WTC11 (cell line): Measurements from ENCODE around the gene SRSF2. TPM values are rescaled to one million over a fixed set of nuclear protein-coding genes. Genes with fewer than 3 reads are reported as not detected.

Experiments used
- ATAC-seq: fragments of 200-7000 bp; cut with Tn5 transposase; 2 replicates; pipeline ENCODE4 v1.10.0; 2021; ENCODE audit warnings: mild to moderate bottlenecking, moderate library complexity
- CTCF ChIA-PET: fragments of 300-600 bp; sonication (Branson Sonifier 250); formaldehyde crosslinking; loops from one replicate; lab custom pipeline; 2021; ENCODE audit warnings: antibody characterized with exemption; lab: Charles Lee
- POLR2A ChIA-PET: fragments of 350-600 bp; sonication (Branson Sonifier 250); formaldehyde crosslinking; loops from one replicate; lab custom pipeline; 2021; ENCODE audit warnings: antibody characterized with exemption; lab: Charles Lee
- DNase-seq: peaks from one replicate; pipeline ENCODE4 v3.0.0; 2021; ENCODE audit warnings: low spot score
- H3K27ac Mint-ChIP-seq: 2 replicates; pipeline ENCODE4 v1.8.0; 2021; ENCODE audit warnings: mixed read lengths
- H3K27me3 Mint-ChIP-seq: 2 replicates; pipeline ENCODE4 v1.8.0; 2021; ENCODE audit warnings: low read depth, mild to moderate bottlenecking, moderate library complexity, mixed read lengths
- H3K36me3 Mint-ChIP-seq: 2 replicates; pipeline ENCODE4 v1.8.0; 2021; ENCODE audit warnings: mixed read lengths
- H3K4me1 Mint-ChIP-seq: 2 replicates; pipeline ENCODE4 v1.8.0; 2022; ENCODE audit warnings: mixed read lengths
- H3K4me3 Mint-ChIP-seq: 2 replicates; pipeline ENCODE4 v1.8.0; 2021; ENCODE audit warnings: mild to moderate bottlenecking, moderate library complexity, mixed read lengths
- H3K9me3 Mint-ChIP-seq: 2 replicates; pipeline ENCODE4 v1.8.0; 2021; ENCODE audit warnings: mixed read lengths
- ARID4B ChIP-seq: sonication (generic); formaldehyde crosslinking; IDR thresholded peaks from 2 replicates; pipeline ENCODE4 v1.8.0; 2023; ENCODE audit warnings: missing genetic modification reagents, mild to moderate bottlenecking, borderline replicate concordance
- CREM ChIP-seq: sonication (generic); formaldehyde crosslinking; IDR thresholded peaks from 2 replicates; pipeline ENCODE4 v1.8.1; 2022; ENCODE audit warnings: mild to moderate bottlenecking, missing genetic modification reagents, moderate library complexity
- E2F4 ChIP-seq: sonication (generic); formaldehyde crosslinking; IDR thresholded peaks from 2 replicates; pipeline ENCODE4 v1.8.1; 2022; ENCODE audit warnings: low read depth, mild to moderate bottlenecking, moderate library complexity, missing genetic modification reagents, borderline replicate concordance
- ELF4 ChIP-seq: sonication (generic); formaldehyde crosslinking; IDR thresholded peaks from 2 replicates; pipeline ENCODE4 v1.8.1; 2022; ENCODE audit warnings: low read depth, mild to moderate bottlenecking, moderate library complexity, missing genetic modification reagents
- ERG ChIP-seq: fragments of 250-450 bp; sonication (Bioruptor Pico); IDR thresholded peaks from 2 replicates; pipeline ENCODE4 v1.8.0; 2021; ENCODE audit warnings: mild to moderate bottlenecking
- FOXK1 ChIP-seq: sonication (generic); formaldehyde crosslinking; IDR thresholded peaks from 2 replicates; pipeline ENCODE4 v1.8.0; 2022; ENCODE audit warnings: mild to moderate bottlenecking, moderate library complexity, missing genetic modification reagents
- FOXP4 ChIP-seq: sonication (generic); formaldehyde crosslinking; IDR thresholded peaks from 2 replicates; pipeline ENCODE4 v1.8.0; 2022; ENCODE audit warnings: mild to moderate bottlenecking, missing genetic modification reagents
- HMGXB4 ChIP-seq: sonication (generic); formaldehyde crosslinking; IDR thresholded peaks from 2 replicates; pipeline ENCODE4 v1.8.1; 2023; ENCODE audit warnings: mild to moderate bottlenecking, moderate library complexity, missing genetic modification reagents
- MAX ChIP-seq: sonication (generic); formaldehyde crosslinking; IDR thresholded peaks from 2 replicates; pipeline ENCODE4 v1.8.0; 2022; ENCODE audit warnings: mild to moderate bottlenecking, missing genetic modification reagents
- NFE2L1 ChIP-seq: sonication (generic); formaldehyde crosslinking; IDR thresholded peaks from 2 replicates; pipeline ENCODE4 v1.8.1; 2023; ENCODE audit warnings: missing genetic modification reagents
- PRDM15 ChIP-seq: sonication (generic); formaldehyde crosslinking; IDR thresholded peaks from 2 replicates; pipeline ENCODE4 v1.8.0; 2022; ENCODE audit warnings: missing genetic modification reagents
- SP1 ChIP-seq: sonication (generic); formaldehyde crosslinking; conservative IDR thresholded peaks from 2 replicates; pipeline ENCODE4 v1.8.1; 2022; ENCODE audit warnings: missing genetic modification reagents
- USF2 ChIP-seq: sonication (generic); formaldehyde crosslinking; IDR thresholded peaks from 2 replicates; pipeline ENCODE4 v1.8.1; 2023; ENCODE audit warnings: mild to moderate bottlenecking, missing genetic modification reagents, moderate library complexity
- ZNF263 ChIP-seq: sonication (generic); formaldehyde crosslinking; IDR thresholded peaks from 2 replicates; pipeline ENCODE4 v1.8.1; 2022; ENCODE audit warnings: low read depth, mild to moderate bottlenecking, moderate library complexity, missing genetic modification reagents
- ZNF425 ChIP-seq: fragments of 250-450 bp; sonication (Bioruptor Pico); conservative IDR thresholded peaks from 2 replicates; pipeline ENCODE4 v1.9.0; 2021; ENCODE audit warnings: mild to moderate bottlenecking
- ZNF671 ChIP-seq: fragments of 250-450 bp; sonication (Bioruptor Pico); IDR thresholded peaks from 2 replicates; pipeline ENCODE4 v1.8.0; 2021; ENCODE audit warnings: mild to moderate bottlenecking
- total RNA-seq: library from RNA; stranded (reverse); gene quantifications from 3 replicates; pipeline ENCODE4 v1.2.3, GENCODE V29; 2021

Gene SRSF2
- total RNA-seq, 1 experiment from 2014 or later = 355 TPM

- Mint-ChIP-seq H3K4me1 (peaks cover 40% of the 10 kb centered on the region), H3K27me3 (no peaks in the 10 kb centered on the region), H3K36me3 (peaks cover 49% of the 10 kb centered on the region), H3K9me3 (no peaks in the 10 kb centered on the region), H3K4me3 (peak within 1 kb of the TSS; percentile 89), H3K27ac (peak within 1 kb of the TSS; percentile 99)
- DNase-seq (peak; percentile 93), ATAC-seq (peak; percentile 66)
- ChIA-PET CTCF (interaction anchor here (0.6 to 1.5 kb wide), 3 partner anchors 10 to 156 kb away, joined by 3 to 4 read pairs (median 4); no protein-coding TSS in a partner anchor), POLR2A (interaction anchor here (0.5 to 3.1 kb wide), 3 partner anchors 10 to 687 kb away, joined by 3 to 28 read pairs (median 4); partner anchors contain the start of genes JMJD6 and METTL23)
- peak; percentile 29 for TF ChIP-seq HMGXB4 (CRISPR knock-in tag)
- TF ChIP-seq USF2 = peak; percentile 98
- peak; percentile 57; the same call in 1 of the 2 replicates for TF ChIP-seq FOXK1
- no peak for TF ChIP-seq ERG (CRISPR knock-in tag)
- TF ChIP-seq ELF4 (CRISPR knock-in tag) = 0 out of 2 replicates have a peak, but pooled peaks have one; percentile 31
- TF ChIP-seq SP1 (CRISPR knock-in tag) = peak; percentile 40; the same call in 1 of the 2 replicates
- TF ChIP-seq NFE2L1 (CRISPR knock-in tag) = peak; percentile 12; the same call in 1 of the 2 replicates
- TF ChIP-seq PRDM15 (CRISPR knock-in tag) = 0 out of 2 replicates have a peak, but pooled peaks have one; percentile 16
- TF ChIP-seq MAX (CRISPR knock-in tag) = peak; percentile 82
- no peak for TF ChIP-seq ZNF671 (CRISPR knock-in tag)
- 0 out of 2 replicates have a peak, but pooled peaks have one; percentile 39 for TF ChIP-seq FOXP4 (CRISPR knock-in tag)
- peak; percentile 5 for TF ChIP-seq CREM
- TF ChIP-seq ZNF425 (CRISPR knock-in tag) = no peak
- TF ChIP-seq ARID4B = 0 out of 2 replicates have a peak, but pooled peaks have one; percentile 15
- no peak for TF ChIP-seq E2F4 (CRISPR knock-in tag)
- peak; percentile 83 for TF ChIP-seq ZNF263 (CRISPR knock-in tag)
These were observed 741 bp upstream of the SRSF2 start, which contains the start of gene MFSD11 for GRCh38 chr17:76737676-76738467. MFSD11 (plus strand) TSS chr17:76738119; CDS start chr17:76738353, 234 bp downstream.
